Activated naive CD4-positive, alpha-beta T cell treated with anti-CD3 and anti-CD28 coated beads for 36 hours (primary cell): ENCODE data around the gene TXNDC16. TPM values are rescaled to one million over a fixed set of nuclear protein-coding genes. Genes with fewer than 3 reads are reported as not detected.
"Not testable (repeated sequence)": the region's sequence is repeated elsewhere in the genome, so short reads cannot be mapped to it uniquely, and the experiment has no call there.

Source experiments
- CTCF ChIA-PET: fragments of 350-600 bp; sonication (Branson Sonifier 250); formaldehyde crosslinking; loops from one replicate; lab custom pipeline; 2021; ENCODE audit warnings: antibody characterized with exemption; lab: Charles Lee
- DNase-seq: peaks from one replicate; pipeline ENCODE4 v3.0.0-alpha.2; 2020
- H3K27ac Mint-ChIP-seq: one replicate; pipeline ENCODE4 v1.8.0; 2021; ENCODE audit warnings: mild to moderate bottlenecking, mixed read lengths
- H3K27me3 Mint-ChIP-seq: one replicate; pipeline ENCODE4 v1.8.0; 2021; ENCODE audit warnings: low read depth, mixed read lengths
- H3K36me3 Mint-ChIP-seq: one replicate; pipeline ENCODE4 v1.8.0; 2021; ENCODE audit warnings: low read depth, mixed read lengths
- H3K4me1 Mint-ChIP-seq: one replicate; pipeline ENCODE4 v1.8.0; 2021; ENCODE audit warnings: low read depth, mixed read lengths
- H3K4me3 Mint-ChIP-seq: one replicate; pipeline ENCODE4 v1.8.0; 2021; ENCODE audit warnings: mild to moderate bottlenecking, moderate library complexity, mixed read lengths
- H3K9me3 Mint-ChIP-seq: one replicate; pipeline ENCODE4 v1.8.0; 2021; ENCODE audit warnings: mixed read lengths
- intact Hi-C: fragments of 100-400 bp; cut with micrococcal nuclease; formaldehyde crosslinking; loops from one replicate; pipeline ENCODE4 v1.15.1; 2023
- total RNA-seq, 2 experiments: library from RNA; stranded (reverse); gene quantifications; one replicate each; pipeline ENCODE4 v1.2.3, GENCODE V29; 2021

TXNDC16 gene, protein sequence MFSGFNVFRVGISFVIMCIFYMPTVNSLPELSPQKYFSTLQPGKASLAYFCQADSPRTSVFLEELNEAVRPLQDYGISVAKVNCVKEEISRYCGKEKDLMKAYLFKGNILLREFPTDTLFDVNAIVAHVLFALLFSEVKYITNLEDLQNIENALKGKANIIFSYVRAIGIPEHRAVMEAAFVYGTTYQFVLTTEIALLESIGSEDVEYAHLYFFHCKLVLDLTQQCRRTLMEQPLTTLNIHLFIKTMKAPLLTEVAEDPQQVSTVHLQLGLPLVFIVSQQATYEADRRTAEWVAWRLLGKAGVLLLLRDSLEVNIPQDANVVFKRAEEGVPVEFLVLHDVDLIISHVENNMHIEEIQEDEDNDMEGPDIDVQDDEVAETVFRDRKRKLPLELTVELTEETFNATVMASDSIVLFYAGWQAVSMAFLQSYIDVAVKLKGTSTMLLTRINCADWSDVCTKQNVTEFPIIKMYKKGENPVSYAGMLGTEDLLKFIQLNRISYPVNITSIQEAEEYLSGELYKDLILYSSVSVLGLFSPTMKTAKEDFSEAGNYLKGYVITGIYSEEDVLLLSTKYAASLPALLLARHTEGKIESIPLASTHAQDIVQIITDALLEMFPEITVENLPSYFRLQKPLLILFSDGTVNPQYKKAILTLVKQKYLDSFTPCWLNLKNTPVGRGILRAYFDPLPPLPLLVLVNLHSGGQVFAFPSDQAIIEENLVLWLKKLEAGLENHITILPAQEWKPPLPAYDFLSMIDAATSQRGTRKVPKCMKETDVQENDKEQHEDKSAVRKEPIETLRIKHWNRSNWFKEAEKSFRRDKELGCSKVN
- 1 to 10 TPM; 4.5 to 4.6 TPM for total RNA-seq

- H3K9me3 Mint-ChIP-seq, result no peaks in the 10 kb centered on the region
- DNase-seq, result peak; percentile 100
- no peaks in the 10 kb centered on the region for H3K36me3 Mint-ChIP-seq
- intact Hi-C loops, result loop anchor here (1.0 to 10.0 kb wide), 16 partner anchors 142 to 1845 kb away; partner anchors contain the start of genes CDKN3, DDHD1, FERMT2 and GNPNAT1
- H3K4me1 Mint-ChIP-seq, result peaks cover 15% of the 10 kb centered on the region
- peak within 1 kb of the TSS; percentile 88 for H3K4me3 Mint-ChIP-seq
- CTCF ChIA-PET, result interaction anchor here (0.6 to 1.4 kb wide), 5 partner anchors 9 to 366 kb away, joined by 3 to 5 read pairs (median 5); no protein-coding TSS in a partner anchor
- H3K27ac Mint-ChIP-seq, result peak within 1 kb of the TSS; percentile 77
- H3K27me3 Mint-ChIP-seq, result no peaks in the 10 kb centered on the region
These were observed at the start of gene TXNDC16, which contains the start of gene GPR137C for GRCh38 chr14:52552063-52552988. TXNDC16 (minus strand) TSS chr14:52552505; CDS start chr14:52543557, 8,948 bp downstream. GPR137C (plus strand) TSS chr14:52552836; CDS start chr14:52553148, 312 bp downstream.

DNA sequence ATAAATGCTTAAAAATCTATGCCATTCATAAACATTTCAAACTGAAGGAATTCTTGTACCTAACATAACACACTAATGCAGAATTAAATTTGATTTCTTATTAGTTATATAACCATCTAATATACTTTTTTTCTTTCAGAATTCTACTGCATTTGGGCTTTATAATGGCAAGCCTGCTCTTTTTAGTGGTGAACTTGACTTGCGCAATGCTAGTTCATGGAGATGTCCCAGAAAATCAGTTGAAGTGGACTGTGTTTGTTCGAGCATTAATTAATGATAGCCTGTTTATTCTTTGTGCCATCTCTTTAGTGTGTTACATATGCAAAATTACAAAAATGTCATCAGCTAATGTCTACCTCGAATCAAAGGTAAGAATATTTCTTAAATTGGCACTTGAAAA is 47.7 kb upstream of the TXNDC16 start:
- CTCF ChIA-PET, result no interaction called here

GRCh38 chr14:52598568-52598967 is 46.3 kb upstream of the TXNDC16 start:
- no peaks in the 10 kb centered on the region for H3K4me1 Mint-ChIP-seq
- no peak overlapping the region for H3K4me3 Mint-ChIP-seq
- CTCF ChIA-PET, result no interaction called here
- no peak overlapping the region for H3K27ac Mint-ChIP-seq
- no peaks in the 10 kb centered on the region for H3K36me3 Mint-ChIP-seq
- H3K27me3 Mint-ChIP-seq, result peaks cover 2% of the 10 kb centered on the region
- DNase-seq, result no peak
- peaks cover 6% of the 10 kb centered on the region for H3K9me3 Mint-ChIP-seq
- intact Hi-C loops, result no loop called here

More for the DNA sequence above, 47.7 kb upstream of the TXNDC16 start:
- no peaks in the 10 kb centered on the region for H3K36me3 Mint-ChIP-seq
- H3K27me3 Mint-ChIP-seq, result peaks cover 4% of the 10 kb centered on the region
- H3K27ac Mint-ChIP-seq, result no peak overlapping the region
- intact Hi-C loops, result no loop called here
- no peaks in the 10 kb centered on the region for H3K4me1 Mint-ChIP-seq
- H3K4me3 Mint-ChIP-seq, result no peak overlapping the region
- no peak for DNase-seq
- H3K9me3 Mint-ChIP-seq, result peaks cover 5% of the 10 kb centered on the region

- DNase-seq, result no peak
These were observed 44.6 kb upstream of the TXNDC16 start for GRCh38 chr14:52596861-52597260.

DNA sequence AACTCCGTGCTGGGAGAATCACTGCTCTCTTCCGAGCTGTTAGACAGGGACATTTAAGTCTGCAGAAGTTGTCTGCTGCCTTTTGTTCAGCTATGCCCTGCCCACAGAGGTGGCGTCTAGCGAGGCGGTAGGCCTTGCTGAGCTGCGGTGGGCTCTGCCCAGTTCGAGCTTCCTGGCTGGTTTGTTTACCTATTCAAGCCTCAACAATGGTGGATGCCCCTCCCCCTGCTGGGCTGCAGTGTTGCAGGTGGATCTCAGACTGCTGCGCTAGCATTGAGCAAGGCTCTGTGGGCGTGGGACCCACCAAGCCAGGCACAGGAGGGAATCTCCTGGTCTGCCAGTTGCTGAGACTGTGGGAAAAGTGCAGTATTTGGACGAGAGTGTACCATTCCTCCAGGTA is 44.0 kb upstream of the TXNDC16 start:
- no peak overlapping the region for H3K4me3 Mint-ChIP-seq
- DNase-seq, result no peak
- H3K4me1 Mint-ChIP-seq, result no peaks in the 10 kb centered on the region
- H3K9me3 Mint-ChIP-seq, result peaks cover 10% of the 10 kb centered on the region
- CTCF ChIA-PET, result interaction anchor here (0.7 kb wide), 1 partner anchor 43 kb away, joined by 3 read pairs; no protein-coding TSS in a partner anchor
- H3K27me3 Mint-ChIP-seq, result peaks cover 2% of the 10 kb centered on the region
- intact Hi-C loops, result no loop called here
- no peak overlapping the region for H3K27ac Mint-ChIP-seq
- H3K36me3 Mint-ChIP-seq, result no peaks in the 10 kb centered on the region

More at GRCh38 chr14:52596861-52597260, 44.6 kb upstream of the TXNDC16 start:
- H3K9me3 Mint-ChIP-seq, result peaks cover 8% of the 10 kb centered on the region
- intact Hi-C loops, result no loop called here
- CTCF ChIA-PET, result no interaction called here
- H3K36me3 Mint-ChIP-seq, result no peaks in the 10 kb centered on the region
- H3K4me1 Mint-ChIP-seq, result no peaks in the 10 kb centered on the region
- no peak overlapping the region for H3K27ac Mint-ChIP-seq
- H3K4me3 Mint-ChIP-seq, result no peak overlapping the region
- H3K27me3 Mint-ChIP-seq, result peaks cover 2% of the 10 kb centered on the region

GRCh38 chr14:52590318-52590717 is 38.0 kb upstream of the TXNDC16 start:
- Mint-ChIP-seq H3K36me3 (no peaks in the 10 kb centered on the region), H3K4me1 (no peaks in the 10 kb centered on the region), H3K4me3 (no peak overlapping the region), H3K9me3 (peaks cover 9% of the 10 kb centered on the region), H3K27ac (no peak overlapping the region), H3K27me3 (no peaks in the 10 kb centered on the region)
- CTCF ChIA-PET, result no interaction called here
- intact Hi-C loops, result no loop called here
- DNase-seq, result no peak

GRCh38 chr14:52589646-52590045 is 37.3 kb upstream of the TXNDC16 start:
- CTCF ChIA-PET, result no interaction called here
- H3K36me3 Mint-ChIP-seq, result no peaks in the 10 kb centered on the region
- DNase-seq, result no peak
- H3K27me3 Mint-ChIP-seq, result no peaks in the 10 kb centered on the region
- H3K4me3 Mint-ChIP-seq, result no peak overlapping the region
- intact Hi-C loops, result no loop called here
- H3K9me3 Mint-ChIP-seq, result peaks cover 5% of the 10 kb centered on the region
- no peaks in the 10 kb centered on the region for H3K4me1 Mint-ChIP-seq
- no peak overlapping the region for H3K27ac Mint-ChIP-seq

- intact Hi-C loops, result no loop called here
- CTCF ChIA-PET, result no interaction called here
- no peaks in the 10 kb centered on the region for H3K4me1 Mint-ChIP-seq
- no peak for DNase-seq
- no peaks in the 10 kb centered on the region for H3K27me3 Mint-ChIP-seq
- H3K27ac Mint-ChIP-seq, result no peak overlapping the region
- H3K9me3 Mint-ChIP-seq, result no peaks in the 10 kb centered on the region
- no peak overlapping the region for H3K4me3 Mint-ChIP-seq
- H3K36me3 Mint-ChIP-seq, result no peaks in the 10 kb centered on the region
These were observed 31.2 kb upstream of the TXNDC16 start for GRCh38 chr14:52583544-52583943.

- DNase-seq, result no peak
These were observed 23.6 kb upstream of the TXNDC16 start for GRCh38 chr14:52575858-52576257.

DNA sequence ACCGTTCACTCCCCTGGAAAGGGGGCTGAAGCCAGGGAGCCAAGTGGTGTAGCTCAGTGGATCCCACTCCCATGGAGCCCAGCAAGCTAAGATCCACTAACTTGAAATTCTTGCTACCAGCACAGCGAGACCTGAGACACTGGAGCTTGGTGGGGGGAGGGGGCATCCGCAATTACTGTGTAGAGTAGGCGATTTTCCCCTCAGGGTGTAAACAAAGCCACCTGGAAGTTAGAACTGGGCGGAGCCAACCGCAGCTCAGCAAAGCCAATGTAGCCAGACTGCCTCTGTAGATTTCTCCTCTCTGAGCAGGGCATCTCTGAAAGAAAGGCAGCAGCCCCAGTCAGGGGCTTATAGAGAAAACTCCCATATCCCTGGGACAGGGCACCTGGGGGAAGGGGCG is 16.1 kb upstream of the TXNDC16 start:
- H3K4me1 Mint-ChIP-seq, H3K4me3 Mint-ChIP-seq, DNase-seq, H3K27me3 Mint-ChIP-seq, H3K27ac Mint-ChIP-seq, intact Hi-C loops, H3K36me3 Mint-ChIP-seq: not testable (repeated sequence)
- H3K9me3 Mint-ChIP-seq, result peaks cover 37% of the 10 kb centered on the region
- CTCF ChIA-PET, result interaction anchor here (0.9 kb wide), 1 partner anchor 11 kb away, joined by 3 read pairs; no protein-coding TSS in a partner anchor

More at GRCh38 chr14:52575858-52576257, 23.6 kb upstream of the TXNDC16 start:
- intact Hi-C loops, result no loop called here
- H3K4me3 Mint-ChIP-seq, result no peak overlapping the region
- H3K4me1 Mint-ChIP-seq, result no peaks in the 10 kb centered on the region
- H3K9me3 Mint-ChIP-seq, result peaks cover 24% of the 10 kb centered on the region
- H3K27ac Mint-ChIP-seq, result no peak overlapping the region
- H3K36me3 Mint-ChIP-seq, result peaks cover 7% of the 10 kb centered on the region
- H3K27me3 Mint-ChIP-seq, result peaks cover under 1% of the 10 kb centered on the region
- CTCF ChIA-PET, result interaction anchor here (0.6 kb wide), 1 partner anchor 43 kb away, joined by 4 read pairs; no protein-coding TSS in a partner anchor

- intact Hi-C loops, result no loop called here
- Mint-ChIP-seq H3K36me3 (no peaks in the 10 kb centered on the region), H3K4me3 (no peak overlapping the region), H3K9me3 (peaks cover 2% of the 10 kb centered on the region), H3K27me3 (no peaks in the 10 kb centered on the region), H3K4me1 (no peaks in the 10 kb centered on the region), H3K27ac (no peak overlapping the region)
- no peak for DNase-seq
- CTCF ChIA-PET, result interaction anchor here (2.0 kb wide), 1 partner anchor 11 kb away, joined by 5 read pairs; the partner anchor contains the start of gene TXNDC16
These were observed 10.8 kb upstream of the TXNDC16 start for GRCh38 chr14:52563120-52563519.
